Testis (tissue), 3 donors: ENCODE results near the gene PAM16. TPM values are rescaled to one million over a fixed set of nuclear protein-coding genes. Genes with fewer than 3 reads are reported as not detected.

Source experiments
- DNase-seq: peaks from one replicate; pipeline ENCODE4 v3.0.0-alpha.2; 2019
- H3K27ac ChIP-seq, 2 donors: fragments of 200-600 bp; sonication (generic); one replicate each; pipeline ENCODE4 v1.5.1; 2019
- H3K27me3 ChIP-seq: fragments of 200-600 bp; sonication (generic); one replicate; pipeline ENCODE4 v1.5.1; 2019
- H3K36me3 ChIP-seq: fragments of 200-600 bp; sonication (generic); one replicate; pipeline ENCODE4 v1.5.1; 2017; ENCODE audit warnings: low read depth; ENCODE audit errors: missing control alignments
- H3K4me1 ChIP-seq: fragments of 200-600 bp; sonication (generic); one replicate; pipeline ENCODE4 v1.5.1; 2019
- H3K4me3 ChIP-seq, 2 donors: fragments of 200-600 bp; sonication (generic); one replicate each; pipeline ENCODE4 v1.5.1; 2017 to 2019
- H3K9me3 ChIP-seq: fragments of 200-600 bp; sonication (generic); one replicate; pipeline ENCODE4 v1.5.1; 2017
- POLR2A ChIP-seq: fragments of 450-650 bp; IDR thresholded peaks from one replicate; pipeline ENCODE4 v1.6.1; 2017; ENCODE audit warnings: antibody characterized with exemption, mild to moderate bottlenecking, moderate library complexity
- WGBS, 2 donors: methylation state at CpG; one replicate each; pipeline ENCODE4 v1.1.5; 2018; 5-methylcytosine and 5-hydroxymethylcytosine counted together
- intact Hi-C: fragments of 100-400 bp; cut with DNase I; formaldehyde crosslinking; loops from one replicate; pipeline ENCODE4 v1.15.1; 2023; ENCODE audit warnings: low total_unique reads
- polyA plus RNA-seq: library from polyadenylated mRNA; stranded (reverse); fragments of 350-450 nt; fragmentation: Illumina TruSeq; extraction: RNeasy Lipid Tissue Mini Kit (QIAGEN cat#74804); gene quantifications from one replicate; pipeline ENCODE4 v1.2.3, GENCODE V29; 2014; ENCODE audit warnings: low read depth, low replicate concordance; ENCODE audit not compliant: insufficient read depth
- total RNA-seq, 2 donors: library from RNA; depleted of rRNA; stranded (reverse); fragments of >200 nt; gene quantifications; one replicate each; pipeline ENCODE4 v1.2.3, GENCODE V29; 2016
- TF ChIP-seq, protein P1 (sequence below), 3 experiments: fragments of 450-650 bp in 2 of 3; fragments of 200-600 bp in 1 of 3; sonication (generic) in 1 of 3; IDR thresholded peaks; one replicate each; pipeline ENCODE4 v1.5.1; 2016 to 2019; ENCODE audit warnings: antibody characterized with exemption in 3 of 3, mild to moderate bottlenecking in 2 of 3, moderate library complexity in 1 of 3

PAM16 gene
- total and polyA plus RNA-seq, 3 donors from 2014 or later: 61.8 to 148 (median 126) TPM

DNA sequence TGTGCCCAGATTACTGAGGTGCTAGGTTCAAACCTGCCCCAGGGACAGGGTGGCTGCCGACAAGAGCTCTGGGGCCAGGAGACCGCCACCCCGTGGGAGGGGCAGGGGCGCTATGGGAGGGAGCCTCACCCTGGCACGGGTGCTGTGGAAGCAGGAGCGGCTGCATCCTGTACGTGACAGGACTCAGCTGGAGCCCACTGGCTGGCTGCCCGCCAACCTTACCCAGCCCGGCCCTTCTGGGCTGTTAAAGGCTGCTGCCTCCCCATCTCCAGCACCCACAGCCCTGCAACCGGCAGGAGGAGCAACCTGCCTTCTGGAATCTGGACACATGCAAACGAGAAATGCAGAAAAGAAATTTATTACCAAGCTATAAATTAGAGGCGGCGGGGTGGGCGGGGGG is 11.2 kb downstream of the PAM16 start:
- H3K36me3 ChIP-seq: no peaks in the 10 kb centered on the region
- no peak overlapping the region for H3K27ac ChIP-seq
- no peak overlapping the region for H3K4me3 ChIP-seq
- WGBS, 2 donors: 52 to 70% methylated on average over 10 to 14 of the region's 14 CpGs
- no peak for DNase-seq
- intact Hi-C loops: no loop called here
- peaks cover 9% of the 10 kb centered on the region for H3K4me1 ChIP-seq
- no peaks in the 10 kb centered on the region for H3K9me3 ChIP-seq
- H3K27me3 ChIP-seq: no peaks in the 10 kb centered on the region
- TF ChIP-seq, protein P1, sequence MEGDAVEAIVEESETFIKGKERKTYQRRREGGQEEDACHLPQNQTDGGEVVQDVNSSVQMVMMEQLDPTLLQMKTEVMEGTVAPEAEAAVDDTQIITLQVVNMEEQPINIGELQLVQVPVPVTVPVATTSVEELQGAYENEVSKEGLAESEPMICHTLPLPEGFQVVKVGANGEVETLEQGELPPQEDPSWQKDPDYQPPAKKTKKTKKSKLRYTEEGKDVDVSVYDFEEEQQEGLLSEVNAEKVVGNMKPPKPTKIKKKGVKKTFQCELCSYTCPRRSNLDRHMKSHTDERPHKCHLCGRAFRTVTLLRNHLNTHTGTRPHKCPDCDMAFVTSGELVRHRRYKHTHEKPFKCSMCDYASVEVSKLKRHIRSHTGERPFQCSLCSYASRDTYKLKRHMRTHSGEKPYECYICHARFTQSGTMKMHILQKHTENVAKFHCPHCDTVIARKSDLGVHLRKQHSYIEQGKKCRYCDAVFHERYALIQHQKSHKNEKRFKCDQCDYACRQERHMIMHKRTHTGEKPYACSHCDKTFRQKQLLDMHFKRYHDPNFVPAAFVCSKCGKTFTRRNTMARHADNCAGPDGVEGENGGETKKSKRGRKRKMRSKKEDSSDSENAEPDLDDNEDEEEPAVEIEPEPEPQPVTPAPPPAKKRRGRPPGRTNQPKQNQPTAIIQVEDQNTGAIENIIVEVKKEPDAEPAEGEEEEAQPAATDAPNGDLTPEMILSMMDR (IDR thresholded peaks at IDR 0.05): no peak
- no peak for TF ChIP-seq POLR2A

DNA sequence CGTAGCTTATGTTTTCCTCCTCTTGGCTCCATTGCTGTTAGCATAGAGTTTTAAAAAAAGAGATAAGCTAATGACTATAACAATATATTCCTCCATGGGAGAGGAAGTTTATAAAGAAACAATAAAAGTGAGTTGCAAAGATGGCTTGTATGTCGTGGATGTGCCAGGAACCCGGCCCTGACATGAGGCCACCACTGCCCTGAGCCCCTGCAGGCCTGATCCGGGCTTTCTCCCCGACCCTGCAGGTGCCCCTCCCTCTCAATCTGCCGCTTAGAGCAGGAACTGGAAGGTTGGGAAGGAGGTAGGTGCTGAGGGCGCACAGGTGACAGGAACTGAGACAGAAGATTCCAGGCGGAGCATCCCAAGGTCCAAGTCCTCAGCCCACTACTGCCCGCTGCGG is 11.7 kb downstream of the PAM16 start:
- Histone ChIP-seq H3K4me3 (no peak overlapping the region), H3K9me3 (no peaks in the 10 kb centered on the region), H3K27ac (no peak overlapping the region), H3K4me1 (peaks cover 7% of the 10 kb centered on the region), H3K36me3 (no peaks in the 10 kb centered on the region), H3K27me3 (no peaks in the 10 kb centered on the region)
- DNase-seq: no peak
- TF ChIP-seq, protein P1 (IDR thresholded peaks at IDR 0.05): no peak
- no peak for TF ChIP-seq POLR2A
- intact Hi-C loops: no loop called here
- WGBS, 2 donors: 71 to 76% methylated on average over 10 of the region's 10 CpGs

DNA sequence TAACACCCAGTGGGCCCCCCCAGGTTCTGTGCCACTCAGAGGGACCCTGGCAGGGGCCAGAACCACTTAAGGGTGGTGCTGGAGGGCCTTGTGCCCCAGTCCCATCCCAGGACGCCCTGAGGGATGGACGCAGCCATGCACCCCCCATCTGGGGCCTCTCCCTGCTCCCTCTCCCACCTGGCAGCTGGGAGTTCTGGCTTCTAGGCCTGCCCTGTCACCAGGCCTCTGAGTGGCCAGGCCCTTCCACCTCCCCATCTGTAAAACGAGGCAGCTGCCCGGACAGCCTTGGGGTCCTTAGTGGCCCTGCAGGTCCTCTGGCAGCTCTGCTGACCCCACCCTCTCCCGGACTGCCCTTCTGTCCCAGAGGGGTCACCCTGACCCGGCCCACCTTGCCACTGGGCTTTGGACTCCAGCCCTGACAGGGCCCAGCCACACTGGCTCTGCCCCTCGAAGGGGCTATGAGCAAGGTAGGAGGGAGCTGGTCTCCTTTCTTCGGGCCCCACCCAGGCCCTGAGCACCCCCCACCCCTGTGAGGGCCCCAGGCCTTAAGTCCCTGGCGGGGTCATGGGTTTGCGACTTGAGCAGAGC is 12.3 kb downstream of the PAM16 start:
- DNase-seq: no peak
- intact Hi-C loops: no loop called here
- TF ChIP-seq POLR2A: no peak
- TF ChIP-seq, protein P1 (IDR thresholded peaks at IDR 0.05): no peak
- Histone ChIP-seq H3K4me1 (peaks cover 7% of the 10 kb centered on the region), H3K4me3 (no peak overlapping the region), H3K36me3 (no peaks in the 10 kb centered on the region), H3K9me3 (no peaks in the 10 kb centered on the region), H3K27me3 (no peaks in the 10 kb centered on the region), H3K27ac (peak overlapping the region in 1 of 2 donors; percentile 13)
- 68% methylated on average over 10 of the region's 10 CpGs; no CpG with 5 or more reads in 1 of the 2 donors for WGBS, 2 donors

DNA sequence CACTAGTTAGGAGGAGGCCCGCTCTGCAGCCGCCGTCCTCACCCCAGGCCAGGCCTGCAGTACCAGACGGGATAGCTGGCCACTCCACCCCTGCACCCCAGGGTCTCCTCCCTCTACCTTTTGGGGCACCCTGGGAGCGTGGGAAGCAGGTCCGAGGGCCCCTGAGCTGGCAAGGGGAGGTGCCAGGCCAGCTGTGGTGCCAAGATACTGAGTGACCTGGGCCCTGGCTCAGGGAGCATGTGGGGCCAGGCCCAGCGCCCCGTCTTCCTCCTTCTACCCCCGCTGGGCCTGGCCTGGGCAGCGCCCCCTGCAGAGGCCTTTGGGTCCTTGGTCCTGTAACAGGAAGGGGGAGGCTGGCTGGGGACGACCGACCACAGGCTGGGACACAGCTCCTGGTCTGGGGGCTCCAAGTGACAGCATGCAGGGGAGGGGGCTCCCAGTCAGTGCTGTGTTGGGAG is 13.0 kb downstream of the PAM16 start:
- TF ChIP-seq POLR2A: no peak
- TF ChIP-seq, protein P1 (IDR thresholded peaks at IDR 0.05): no peak
- Histone ChIP-seq H3K4me1 (peaks cover 7% of the 10 kb centered on the region), H3K9me3 (no peaks in the 10 kb centered on the region), H3K27me3 (no peaks in the 10 kb centered on the region), H3K4me3 (no peak overlapping the region), H3K36me3 (no peaks in the 10 kb centered on the region), H3K27ac (no peak overlapping the region)
- intact Hi-C loops: no loop called here
- DNase-seq: no peak
- 81 to 87% methylated on average over 3 to 12 of the region's 12 CpGs for WGBS, 2 donors

DNA sequence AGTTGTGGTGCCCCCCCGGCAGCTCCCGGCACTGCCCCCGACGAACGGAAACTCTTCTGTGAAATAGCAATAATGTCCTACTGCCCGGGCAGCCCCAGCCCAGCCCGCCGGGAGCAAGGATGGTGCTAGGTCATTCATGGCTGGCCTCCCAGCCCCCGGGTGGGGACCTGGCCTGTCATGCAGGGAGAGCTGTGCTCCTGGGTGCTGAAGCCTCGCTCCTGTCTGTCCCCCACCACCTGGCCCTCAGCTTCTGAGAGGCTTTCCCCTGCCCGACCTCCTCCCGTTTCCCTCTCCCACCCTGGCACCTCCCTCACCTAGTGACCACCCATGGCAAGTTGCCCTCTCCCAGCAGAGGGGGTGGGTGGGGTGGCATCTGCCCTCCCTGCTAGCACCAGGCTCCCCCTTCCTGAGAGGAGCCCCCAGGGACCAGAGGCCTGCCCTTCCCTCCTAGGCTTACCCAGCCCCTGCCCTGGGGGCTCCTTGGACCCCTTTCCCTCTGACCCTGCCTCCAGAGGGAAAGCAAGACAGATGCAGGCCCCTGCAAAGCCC is 13.5 kb downstream of the PAM16 start:
- 78 to 80% methylated on average over 9 to 12 of the region's 12 CpGs for WGBS, 2 donors
- Histone ChIP-seq H3K27ac (no peak overlapping the region), H3K27me3 (no peaks in the 10 kb centered on the region), H3K9me3 (no peaks in the 10 kb centered on the region), H3K36me3 (no peaks in the 10 kb centered on the region), H3K4me1 (peaks cover 7% of the 10 kb centered on the region), H3K4me3 (no peak overlapping the region)
- DNase-seq: no peak
- TF ChIP-seq POLR2A: no peak
- TF ChIP-seq, protein P1 (IDR thresholded peaks at IDR 0.05): no peak
- intact Hi-C loops: no loop called here
